ENCODE data around the gene SLC23A1.

DNA sequence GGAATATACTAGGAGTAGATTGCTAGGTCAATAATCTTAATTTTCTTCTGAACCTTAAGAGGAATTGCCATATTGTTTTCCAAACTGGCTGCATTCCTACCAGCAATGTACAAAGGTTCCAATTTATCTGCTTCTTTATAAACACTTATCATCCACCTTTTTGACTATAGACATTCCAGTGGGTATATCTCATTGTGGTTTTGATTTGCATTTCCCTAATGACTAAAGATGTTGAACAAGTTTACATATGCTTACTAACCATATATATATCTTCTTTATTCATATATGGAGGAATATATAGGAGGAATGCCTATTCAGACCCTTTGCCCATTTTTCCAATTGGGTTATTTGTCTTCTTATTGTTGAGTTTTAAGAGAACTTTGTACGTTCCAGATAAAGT lies 48.6 kb upstream of the SLC23A1 start:
- TF ChIP-seq, protein P1, sequence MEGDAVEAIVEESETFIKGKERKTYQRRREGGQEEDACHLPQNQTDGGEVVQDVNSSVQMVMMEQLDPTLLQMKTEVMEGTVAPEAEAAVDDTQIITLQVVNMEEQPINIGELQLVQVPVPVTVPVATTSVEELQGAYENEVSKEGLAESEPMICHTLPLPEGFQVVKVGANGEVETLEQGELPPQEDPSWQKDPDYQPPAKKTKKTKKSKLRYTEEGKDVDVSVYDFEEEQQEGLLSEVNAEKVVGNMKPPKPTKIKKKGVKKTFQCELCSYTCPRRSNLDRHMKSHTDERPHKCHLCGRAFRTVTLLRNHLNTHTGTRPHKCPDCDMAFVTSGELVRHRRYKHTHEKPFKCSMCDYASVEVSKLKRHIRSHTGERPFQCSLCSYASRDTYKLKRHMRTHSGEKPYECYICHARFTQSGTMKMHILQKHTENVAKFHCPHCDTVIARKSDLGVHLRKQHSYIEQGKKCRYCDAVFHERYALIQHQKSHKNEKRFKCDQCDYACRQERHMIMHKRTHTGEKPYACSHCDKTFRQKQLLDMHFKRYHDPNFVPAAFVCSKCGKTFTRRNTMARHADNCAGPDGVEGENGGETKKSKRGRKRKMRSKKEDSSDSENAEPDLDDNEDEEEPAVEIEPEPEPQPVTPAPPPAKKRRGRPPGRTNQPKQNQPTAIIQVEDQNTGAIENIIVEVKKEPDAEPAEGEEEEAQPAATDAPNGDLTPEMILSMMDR (IDR thresholded peaks at IDR 0.05; ENCODE audit: low read depth, low read length, poor library complexity, severe bottlenecking): no peak
- no peak for TF ChIP-seq EZH2phosphoT487 (IDR thresholded peaks at IDR 0.05; ENCODE audit: borderline replicate concordance, low read length)

Measured in DOHH2 (cell line).